HG03066 (cell line): ENCODE results near the gene STPG1.

Experiments used
- ATAC-seq: cut with Tn5 transposase; IDR thresholded peaks from one replicate; pipeline ENCODE4 v1.9.1; 2021; ENCODE audit warnings: low read depth; ENCODE audit not compliant: unreplicated experiment

Gene STPG1

GRCh38 chr1:24400065-24400464 lies 13.5 kb downstream of the STPG1 start:
- no peak for ATAC-seq

DNA sequence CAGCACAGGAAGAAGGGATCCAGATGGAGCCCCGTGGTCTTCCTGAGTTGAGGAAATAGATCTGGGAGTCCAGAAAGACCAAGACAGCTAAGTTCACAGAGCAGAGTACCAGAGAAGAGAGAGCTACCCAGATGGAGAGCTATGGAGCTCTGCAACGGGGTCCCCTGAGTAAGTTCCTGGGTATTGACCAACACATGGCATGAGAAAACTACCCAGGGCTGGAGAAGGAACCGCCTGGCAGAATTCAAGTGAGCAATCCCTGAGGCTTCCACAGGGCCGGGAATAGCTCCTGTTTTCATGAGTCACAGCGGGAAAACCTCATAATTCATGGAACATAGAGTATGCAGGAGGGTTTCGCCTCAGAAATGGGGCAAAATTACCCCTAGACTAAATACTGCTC lies 19.7 kb downstream of the STPG1 start:
- ATAC-seq, result no peak

- ATAC-seq, result no peak
Observed at GRCh38 chr1:24392982-24393650, 20.5 kb downstream of the STPG1 start.

DNA sequence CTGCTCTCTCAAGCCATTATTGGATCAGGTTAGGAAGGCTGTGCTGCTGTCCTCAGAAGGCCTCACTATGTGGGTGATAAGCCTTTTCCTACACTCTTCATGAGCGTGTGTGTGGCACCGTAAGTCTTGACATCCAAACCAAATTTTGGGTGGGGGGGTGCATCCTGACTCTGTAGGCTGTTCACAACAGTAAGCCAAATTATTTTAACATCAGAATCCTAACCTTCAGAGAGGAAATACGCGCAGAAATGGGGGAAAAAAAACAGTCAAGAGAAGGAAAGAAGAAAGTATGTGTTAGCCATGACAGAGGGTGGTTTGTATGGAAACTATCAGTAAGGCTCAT lies 21.0 kb downstream of the STPG1 start:
- ATAC-seq, result no peak

- ATAC-seq, result peak; percentile 61
Observed at GRCh38 chr1:24391882-24392603, 21.5 kb downstream of the STPG1 start.

GRCh38 chr1:24390924-24391782 lies 22.4 kb downstream of the STPG1 start:
- no peak for ATAC-seq

GRCh38 chr1:24389231-24389678 lies 24.3 kb downstream of the STPG1 start:
- no peak for ATAC-seq

DNA sequence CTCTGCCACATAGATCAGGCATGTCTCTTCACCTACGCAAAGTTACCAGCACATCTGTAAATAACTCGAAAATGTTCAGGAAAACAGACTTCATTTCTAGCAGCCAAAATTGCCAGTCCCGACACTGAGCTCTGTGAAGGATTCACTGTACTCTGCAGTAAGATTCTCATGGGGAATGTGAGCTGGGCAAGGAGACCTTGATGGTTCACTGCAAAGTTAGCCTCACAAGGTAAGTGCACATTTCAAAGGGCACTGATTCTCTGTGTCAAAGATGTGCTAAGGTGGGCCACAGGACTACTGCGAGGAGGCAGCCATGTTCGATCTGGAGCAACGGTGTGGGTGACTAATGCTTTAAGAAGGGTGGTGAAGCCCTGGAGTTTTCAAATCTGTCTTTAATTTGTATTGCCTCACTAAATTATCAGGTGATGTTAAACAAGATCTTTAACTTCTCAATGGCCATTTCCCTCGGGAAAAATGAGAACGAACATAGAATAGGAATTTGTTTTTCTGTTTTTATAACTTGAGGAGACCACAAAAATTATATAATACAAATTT lies 25.2 kb downstream of the STPG1 start:
- no peak for ATAC-seq

- ATAC-seq, result no peak
Observed at GRCh38 chr1:24387636-24388175, 25.9 kb downstream of the STPG1 start.

DNA sequence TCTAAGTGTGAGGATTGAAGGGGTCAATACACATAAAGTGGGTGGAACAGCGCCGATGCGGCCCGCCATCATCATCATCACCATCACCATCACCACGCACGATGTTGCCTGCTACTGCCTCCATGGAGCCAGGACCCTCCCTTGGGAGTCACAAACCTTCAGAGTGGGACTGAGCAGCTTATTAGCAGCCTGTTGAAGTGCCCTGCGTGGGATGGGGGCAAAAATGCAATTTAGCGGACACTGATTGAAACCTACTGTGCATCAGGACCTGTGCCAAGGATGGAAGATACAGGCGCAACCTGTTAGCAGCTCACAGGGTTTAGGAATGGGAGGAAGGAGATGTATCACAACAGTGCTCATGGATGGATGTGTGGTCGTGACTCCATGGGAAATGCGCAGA lies 26.7 kb downstream of the STPG1 start:
- ATAC-seq, result no peak

DNA sequence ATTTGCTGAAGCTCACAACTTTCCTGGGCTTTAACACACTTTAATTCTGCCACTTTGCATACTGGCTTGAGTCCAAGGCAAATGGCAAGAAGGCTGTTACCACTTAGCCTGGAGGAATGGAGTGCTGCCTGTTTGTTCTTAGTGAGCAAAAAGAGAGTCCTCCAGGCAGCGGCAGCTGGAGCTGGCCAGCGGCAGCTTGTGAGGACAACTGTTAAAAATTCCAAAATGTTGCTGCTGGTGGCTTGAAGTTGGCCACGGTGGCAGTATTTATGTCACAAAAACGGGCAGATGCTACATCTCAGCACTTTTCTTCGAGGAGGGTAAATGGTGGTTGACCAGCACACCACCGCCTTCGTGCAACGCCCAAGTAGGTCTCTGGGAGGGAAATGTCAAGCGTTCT lies 27.3 kb downstream of the STPG1 start:
- no peak for ATAC-seq

GRCh38 chr1:24385160-24385940 lies 28.2 kb downstream of the STPG1 start:
- no peak for ATAC-seq

DNA sequence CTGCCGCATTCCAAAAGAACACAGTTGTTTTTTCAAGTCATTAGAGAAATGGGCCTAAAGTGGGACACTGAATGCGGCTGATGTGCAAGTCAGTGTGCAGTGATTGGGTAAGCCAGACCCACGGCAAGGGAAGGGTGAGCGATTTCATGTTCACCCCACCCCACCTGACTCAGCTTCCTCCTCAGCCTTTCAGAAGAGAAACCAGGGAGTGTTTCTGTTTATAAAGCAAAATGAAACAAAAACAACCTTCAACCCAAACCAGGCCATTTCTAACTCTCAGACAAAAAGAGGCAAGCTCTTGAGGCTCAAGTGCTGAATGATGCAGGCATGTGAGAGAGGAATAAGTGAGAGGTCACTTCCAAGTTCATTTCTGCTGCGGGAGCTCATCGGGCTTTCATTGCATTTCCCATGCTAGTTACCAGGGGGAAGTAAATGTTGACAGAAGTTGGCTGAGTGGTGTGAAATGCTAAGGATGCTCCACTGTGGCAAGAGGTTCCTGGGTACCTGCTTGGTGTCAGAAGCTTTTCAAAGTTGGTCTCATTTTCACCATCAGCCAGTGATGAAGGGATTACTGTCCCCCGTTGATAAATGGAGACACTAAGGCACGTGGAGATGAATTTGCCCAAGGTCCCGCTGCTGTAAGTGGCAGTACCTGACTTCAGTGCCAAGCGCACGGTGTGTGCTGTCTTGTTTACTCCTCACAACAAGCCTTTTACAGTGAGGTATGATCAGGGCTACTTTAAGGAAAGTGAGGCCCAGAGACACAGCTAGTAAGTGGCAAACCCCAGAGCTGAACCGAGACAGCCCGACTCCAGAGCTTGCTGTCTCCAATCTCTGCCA lies 29.1 kb downstream of the STPG1 start:
- no peak for ATAC-seq

DNA sequence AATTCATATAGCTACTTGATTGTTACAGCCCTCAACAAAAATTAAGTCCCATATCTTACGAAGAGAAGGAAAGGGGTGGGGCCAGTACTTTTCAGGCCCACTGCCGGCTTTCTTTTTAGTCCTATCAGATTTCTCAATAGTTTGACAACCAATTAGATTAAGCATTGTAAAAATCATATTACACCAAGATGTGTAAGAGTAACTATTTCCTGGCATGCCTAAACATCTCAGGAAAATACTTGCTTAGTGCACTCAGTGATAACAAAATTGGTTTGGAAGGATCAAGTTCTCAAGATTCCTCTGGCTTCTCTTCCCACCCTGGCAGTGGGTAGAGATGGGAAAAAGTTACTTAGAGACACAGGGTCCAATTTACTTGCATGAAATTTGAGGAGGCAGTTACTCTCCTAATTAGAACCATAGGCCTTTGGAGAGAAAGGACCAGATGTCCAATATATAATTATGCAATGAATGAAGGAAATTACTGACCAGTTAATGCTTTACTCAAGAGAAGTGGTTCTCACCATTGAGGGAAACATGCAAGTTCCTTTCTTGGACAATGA lies 30.1 kb downstream of the STPG1 start:
- no peak for ATAC-seq

DNA sequence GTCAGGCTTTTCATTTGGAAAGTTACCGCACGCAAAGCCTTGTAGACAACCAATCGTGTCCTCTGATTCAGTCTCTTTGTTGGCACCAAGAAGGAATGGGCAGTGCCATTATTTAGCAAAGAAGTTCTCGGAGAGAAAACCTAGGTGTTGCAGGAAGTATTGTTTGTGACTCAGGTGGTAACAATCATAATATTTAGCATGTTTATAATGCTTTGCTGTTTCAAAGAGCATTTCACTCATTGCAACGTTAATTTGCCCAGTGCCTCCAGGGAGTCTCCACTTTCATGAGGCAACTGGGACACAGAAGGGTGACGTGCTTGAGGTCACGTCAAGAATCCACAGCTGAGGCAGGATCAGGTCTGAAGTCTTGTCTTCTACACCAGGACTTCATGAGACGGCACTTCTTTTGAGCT lies 31.4 kb downstream of the STPG1 start:
- ATAC-seq, result no peak

- no peak for ATAC-seq
Observed at GRCh38 chr1:24381256-24381655, 32.3 kb downstream of the STPG1 start.

- no peak for ATAC-seq
Observed at GRCh38 chr1:24380508-24380907, 33.1 kb downstream of the STPG1 start.

GRCh38 chr1:24379733-24380315 lies 33.8 kb downstream of the STPG1 start:
- no peak for ATAC-seq
